Fibroblast of skin of left biceps (primary cell): ENCODE results near the gene CHST15.

Experiments
- DNase-seq, 2 experiments: peaks; one replicate each; pipeline ENCODE4 v3.0.0-alpha.2; 2013; ENCODE audit warnings: low read depth in 2 of 2

Gene CHST15

GRCh38 chr10:124030061-124030460 is 63.3 kb downstream of the CHST15 start:
- DNase-seq, result no peak

- DNase-seq, result no peak
Observed at GRCh38 chr10:124029559-124029958, 63.8 kb downstream of the CHST15 start.

- DNase-seq, result no peak
Observed at GRCh38 chr10:124028700-124029480, 64.5 kb downstream of the CHST15 start.

GRCh38 chr10:124027651-124028050 is 65.7 kb downstream of the CHST15 start:
- DNase-seq, result no peak

GRCh38 chr10:124027031-124027611 is 66.3 kb downstream of the CHST15 start:
- DNase-seq, result no peak

- no peak for DNase-seq
Observed at GRCh38 chr10:124026589-124026939, 66.8 kb downstream of the CHST15 start.

GRCh38 chr10:124025660-124026588 is 67.5 kb downstream of the CHST15 start:
- DNase-seq, result no peak

- DNase-seq, result no peak
Observed at GRCh38 chr10:124025152-124025551, 68.2 kb downstream of the CHST15 start.

GRCh38 chr10:124022066-124022465 is 71.3 kb downstream of the CHST15 start:
- DNase-seq, result no peak

GRCh38 chr10:124020981-124021815 is 72.2 kb downstream of the CHST15 start:
- no peak for DNase-seq

GRCh38 chr10:124019886-124020797 is 73.3 kb downstream of the CHST15 start:
- DNase-seq, result no peak

GRCh38 chr10:124018886-124019525 is 74.4 kb downstream of the CHST15 start:
- no peak for DNase-seq

- DNase-seq, result no peak
Observed at GRCh38 chr10:124017729-124018128, 75.7 kb downstream of the CHST15 start.

- DNase-seq, result no peak
Observed at GRCh38 chr10:124016804-124017375, 76.5 kb downstream of the CHST15 start.

GRCh38 chr10:124015991-124016390 is 77.4 kb downstream of the CHST15 start:
- DNase-seq, result no peak

GRCh38 chr10:124014416-124015154 is 78.8 kb downstream of the CHST15 start:
- DNase-seq, result no peak

GRCh38 chr10:124013916-124014315 is 79.5 kb downstream of the CHST15 start:
- no peak for DNase-seq

GRCh38 chr10:124012991-124013390 is 80.4 kb downstream of the CHST15 start:
- DNase-seq, result no peak

- no peak for DNase-seq
Observed at GRCh38 chr10:124012583-124012982, 80.8 kb downstream of the CHST15 start.
